ENCODE results near the gene CYP4F11. TPM values are rescaled to one million over a fixed set of nuclear protein-coding genes. Genes with fewer than 3 reads are reported as not detected.

CYP4F11 gene
- total and polyA plus RNA-seq, 2 of the 13 experiments (the other 11 are each of a cell fraction or from before 2014, with no cell fraction given): 7.8 to 8.4 TPM

GRCh38 chr19:15869873-15870272, 64.5 kb downstream of the CYP4F11 start:
- POLR2A ChIA-PET: no interaction called here
- no peak for FAIRE-seq
- 0 out of 3 replicates have a peak, but pooled peaks have one; percentile 20 for ATAC-seq
- intact Hi-C loops (cut with micrococcal nuclease; ENCODE audit: unreplicated experiment): loop anchor here (1.0 kb wide), 1 partner anchor 241 kb away; no protein-coding TSS in a partner anchor
- Histone ChIP-seq H3K27me3 (ENCODE audit: control insufficient read depth in 1 of 2, insufficient read depth in 2 of 2, low read length in 2 of 2) (no peaks in the 10 kb centered on the region), H3K79me2 (ENCODE audit: insufficient read depth, low read length) (no peaks in the 10 kb centered on the region), H3K4me1 (ENCODE audit: insufficient read depth, low read length) (0 out of 2 replicates have a peak, but pooled peaks cover 12% of the 10 kb centered on the region), H3K4me3 (replicated peaks in 1 of 3; ENCODE audit: insufficient read depth in 1 of 3, low read depth in 2 of 3, low read length in 3 of 3) (no peak overlapping the region), H3K9me3 (ENCODE audit: low read length) (no peaks in the 10 kb centered on the region), H3K36me3 (replicated peaks in 1 of 2; ENCODE audit: control insufficient read depth in 1 of 2, insufficient read depth in 2 of 2, low read length in 2 of 2) (no peaks in the 10 kb centered on the region), H2AFZ (ENCODE audit: low read length) (no peak overlapping the region), H4K20me1 (ENCODE audit: insufficient read depth, low read length) (no peaks in the 10 kb centered on the region), H3K4me2 (ENCODE audit: low read depth, low read length) (no peak overlapping the region), H3K27ac (ENCODE audit: extremely low read length, insufficient read depth, low read length) (no peak overlapping the region), H3K9ac (ENCODE audit: insufficient read depth, low read depth, low read length) (no peak overlapping the region)
- 24% methylated on average over 8 of the region's 9 CpGs for WGBS (ENCODE audit: low lambda C conversion rate)
- CTCF ChIA-PET (ENCODE audit: low intra/inter-chr PET ratio, low total read pairs): interaction anchor here (1.4 kb wide), 1 partner anchor 241 kb away, joined by 12 read pairs; no protein-coding TSS in a partner anchor
- in situ Hi-C loops (cut with HindIII; ENCODE audit: extremely low pct_ligation_motif_present, low pct_unique_long_range_greater_than_20kb): no loop called here
- DNase-seq (ENCODE audit: low spot score): no peak
- BruUV-seq (replicated peaks): no TSS peak
- no peak for TF ChIP-seq HDAC1 (CRISPR knock-in tag; IDR thresholded peaks at IDR 0.05)
- no peak for TF ChIP-seq MIER3 (CRISPR knock-in tag; IDR thresholded peaks at IDR 0.05; ENCODE audit: borderline replicate concordance)
- TF ChIP-seq TAF1 (CRISPR knock-in tag; IDR thresholded peaks at IDR 0.05): no peak
- TF ChIP-seq POLR2A (IDR thresholded peaks at IDR 0.05; ENCODE audit: insufficient read depth in 1 of 2, low read depth in 2 of 2, low read length in 2 of 2): no peak
- TF ChIP-seq GMEB2 (CRISPR knock-in tag; IDR thresholded peaks at IDR 0.05; ENCODE audit: low read depth): no peak
- no peak for TF ChIP-seq MLX (CRISPR knock-in tag; IDR thresholded peaks at IDR 0.05)
- TF ChIP-seq CEBPZ (IDR thresholded peaks at IDR 0.05; ENCODE audit: low read length): no peak
- no peak for TF ChIP-seq DBP (CRISPR knock-in tag; IDR thresholded peaks at IDR 0.05; ENCODE audit: not compliant biosample characterization)
- no peak for TF ChIP-seq ELK4 (CRISPR knock-in tag; IDR thresholded peaks at IDR 0.05; ENCODE audit: borderline replicate concordance)
- no peak for TF ChIP-seq THAP11 (CRISPR knock-in tag; IDR thresholded peaks at IDR 0.05)
- no peak for TF ChIP-seq GLI4 (CRISPR knock-in tag; IDR thresholded peaks at IDR 0.05; ENCODE audit: borderline replicate concordance)
- TF ChIP-seq ATF2 (CRISPR knock-in tag; IDR thresholded peaks at IDR 0.05): no peak
- TF ChIP-seq SUZ12 (IDR thresholded peaks at IDR 0.05; ENCODE audit: low read depth, low read length): no peak
- TF ChIP-seq ZSCAN21 (CRISPR knock-in tag; IDR thresholded peaks at IDR 0.05; ENCODE audit: borderline replicate concordance): no peak
- no peak for TF ChIP-seq GLMP (CRISPR knock-in tag; IDR thresholded peaks at IDR 0.05; ENCODE audit: borderline replicate concordance)

All from HepG2 (cell line).